Muscle of back (tissue), 11 donors: Measurements from ENCODE around the gene TMED7. TPM values are rescaled to one million over a fixed set of nuclear protein-coding genes. Genes with fewer than 3 reads are reported as not detected.

Experiments
- DNase-seq, 3 donors: peaks; one replicate each; pipeline versions ENCODE4 v3.0.0 to v3.0.0-alpha.2; 2013
- polyA plus RNA-seq, 10 donors: library from polyadenylated mRNA; unstranded; fragments of 120-200 nt; gene quantifications; one replicate each; pipeline ENCODE4 v1.2.1, GENCODE V29; 2013; ENCODE audit not compliant: insufficient read length in 10 of 10

Gene TMED7
- polyA plus RNA-seq, 10 donors: 59.8 to 82.6 (median 70.4) TPM

GRCh38 chr5:115634343-115635132 is 8.7 kb upstream of the TMED7 start:
- peak; percentile 83 to 93 (median 89) for DNase-seq

DNA sequence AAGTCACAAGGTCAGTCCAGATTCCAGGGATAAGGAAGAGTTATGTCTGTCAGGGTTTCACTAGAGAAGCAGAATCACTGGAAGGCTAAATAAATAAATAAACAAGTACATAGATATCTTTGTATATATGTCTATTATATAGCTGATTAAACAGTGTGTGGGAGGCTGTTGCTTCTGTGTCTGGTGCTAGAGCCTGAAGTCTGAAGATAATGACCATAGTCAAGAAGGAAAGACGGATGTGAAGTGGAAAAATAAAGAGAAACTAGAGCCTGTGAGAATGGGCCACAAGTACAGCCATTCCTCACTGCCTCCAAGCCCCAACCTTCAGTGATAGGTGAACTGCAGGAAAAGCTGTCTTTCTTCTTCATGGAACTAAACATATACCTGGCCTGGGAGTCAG is 4.1 kb upstream of the TMED7 start:
- no peak for DNase-seq

DNA sequence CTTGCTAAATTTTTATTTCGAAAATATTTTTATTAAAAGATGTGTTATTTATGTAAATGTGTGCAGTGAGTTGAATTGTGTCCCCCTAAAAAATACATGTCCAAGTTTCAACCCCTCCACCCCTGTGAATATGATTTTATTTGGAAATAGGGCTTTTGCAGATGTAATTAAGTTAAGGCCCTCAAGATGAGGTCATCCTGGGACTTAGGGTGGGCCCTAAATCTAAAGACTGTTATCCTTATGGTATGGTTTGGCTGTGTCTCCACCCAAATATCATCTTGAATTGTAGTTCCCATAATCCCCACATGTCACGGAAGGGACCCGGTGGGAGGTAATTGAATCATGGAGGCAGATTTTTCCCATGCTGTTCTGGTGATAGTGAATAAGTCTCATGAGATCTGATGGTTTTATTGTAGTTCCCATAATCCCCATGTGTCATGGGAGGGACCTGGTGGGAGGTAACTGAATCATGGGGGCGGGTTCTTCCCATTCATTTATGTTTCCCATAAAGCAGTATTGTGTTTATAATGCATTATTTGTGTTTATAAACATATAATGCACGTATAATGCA is 1.5 kb upstream of the TMED7 start:
- no peak for DNase-seq

GRCh38 chr5:115626445-115626823 is 598 bp upstream of the TMED7 start:
- no peak for DNase-seq

DNA sequence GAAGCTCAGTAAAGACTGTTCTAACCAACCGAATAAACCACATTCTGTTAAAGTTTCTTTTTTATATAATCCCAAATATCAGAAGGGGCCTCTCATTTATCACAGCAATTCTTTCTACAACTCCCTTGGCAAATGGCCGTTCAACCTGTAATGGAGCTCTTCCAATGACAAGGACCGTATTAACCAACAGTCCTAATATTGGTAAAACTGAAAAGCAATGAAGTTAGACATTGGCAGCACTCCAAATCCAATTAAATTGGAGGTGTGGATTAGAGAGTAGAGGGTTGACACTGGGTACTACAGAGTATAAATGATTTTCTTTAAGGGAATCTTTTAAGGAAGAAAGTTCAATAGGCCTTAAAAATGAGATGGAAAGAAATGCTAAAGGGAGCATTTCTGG is 842 bp downstream of the TMED7 start:
- peak in 1 of 3 donors; percentile 29 for DNase-seq

GRCh38 chr5:115623658-115624057 is 2.2 kb downstream of the TMED7 start:
- no peak for DNase-seq

DNA sequence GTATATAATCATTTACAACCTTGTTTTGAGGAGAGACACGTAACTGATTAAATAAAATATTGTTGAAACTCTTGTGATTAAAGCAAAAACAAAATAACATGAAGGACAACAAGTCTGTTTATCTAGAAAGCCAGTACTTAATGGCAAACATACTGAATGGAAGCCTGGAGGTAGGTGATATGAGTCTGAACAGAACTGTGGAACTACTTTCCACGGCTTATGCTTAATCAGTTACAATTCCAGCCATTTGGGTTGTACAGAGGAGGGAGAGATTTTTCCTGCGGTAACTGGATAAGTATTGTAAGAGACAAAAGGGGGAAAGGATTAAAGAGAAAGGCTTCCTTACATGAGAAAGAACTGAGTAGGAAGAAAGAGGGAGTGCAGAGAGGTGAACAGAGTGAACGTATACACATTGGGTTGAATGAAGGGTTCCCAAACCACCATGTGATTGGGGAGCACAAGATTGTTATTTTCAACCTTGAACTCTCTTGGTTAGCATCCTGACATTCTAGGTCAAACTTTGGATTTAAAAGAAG is 4.4 kb downstream of the TMED7 start:
- DNase-seq: no peak

DNA sequence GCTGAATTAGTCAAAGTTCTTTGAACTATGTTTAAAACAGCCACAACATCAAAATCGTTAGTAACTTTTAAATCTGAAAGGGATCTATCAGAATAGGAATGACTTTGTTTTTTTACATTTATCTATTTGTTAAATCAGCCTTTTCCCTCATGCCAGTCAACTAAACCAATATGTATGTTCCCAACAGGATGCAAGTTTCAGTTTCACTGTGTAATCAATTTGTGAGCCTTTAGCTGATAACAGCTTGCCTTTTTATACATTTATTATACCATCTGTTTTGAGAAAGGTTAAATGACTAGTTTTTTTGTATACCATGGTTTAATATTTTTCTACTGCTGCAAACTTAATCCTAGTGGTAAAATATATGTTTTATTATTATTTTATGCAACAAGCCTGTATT is 8.9 kb downstream of the TMED7 start:
- DNase-seq: no peak

DNA sequence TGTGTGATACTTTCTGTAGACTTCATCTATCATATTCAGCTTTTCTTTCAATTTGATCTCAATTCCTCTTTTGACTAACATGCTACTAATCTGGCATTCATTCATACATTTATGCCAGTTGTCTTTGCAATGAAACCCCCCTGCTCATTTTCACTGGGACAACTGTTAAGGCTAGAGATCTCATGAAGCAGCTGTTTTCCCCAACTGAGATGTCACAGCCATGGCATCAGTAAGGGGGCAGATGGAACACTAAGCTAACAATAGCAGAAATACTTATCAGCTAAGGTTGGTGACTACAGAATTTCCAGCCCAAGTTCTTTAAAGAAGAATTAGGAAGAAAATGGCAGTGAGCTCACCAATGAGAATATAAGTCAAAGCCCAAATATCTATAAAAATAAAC is 9.4 kb downstream of the TMED7 start:
- DNase-seq: peak in 1 of 3 donors; percentile 24

DNA sequence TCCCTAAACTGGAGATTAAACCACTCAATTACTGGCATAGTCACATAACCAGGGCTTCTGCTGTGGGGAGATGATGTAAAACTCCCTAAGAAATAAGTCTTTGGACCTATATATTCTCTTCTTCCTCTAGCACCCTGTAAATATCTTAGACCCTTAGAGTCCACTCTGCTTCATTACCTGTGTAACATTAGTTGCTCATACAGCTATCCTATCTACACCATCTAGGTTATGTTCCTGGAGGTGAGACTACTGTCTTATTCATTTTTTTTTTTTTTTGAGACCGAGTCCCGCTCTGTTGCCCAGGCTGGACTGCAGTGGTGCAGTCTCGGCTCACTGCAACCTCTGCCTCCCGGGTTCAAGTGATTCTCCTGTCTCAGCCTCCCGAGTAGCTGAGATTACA is 14.0 kb downstream of the TMED7 start:
- no peak for DNase-seq

DNA sequence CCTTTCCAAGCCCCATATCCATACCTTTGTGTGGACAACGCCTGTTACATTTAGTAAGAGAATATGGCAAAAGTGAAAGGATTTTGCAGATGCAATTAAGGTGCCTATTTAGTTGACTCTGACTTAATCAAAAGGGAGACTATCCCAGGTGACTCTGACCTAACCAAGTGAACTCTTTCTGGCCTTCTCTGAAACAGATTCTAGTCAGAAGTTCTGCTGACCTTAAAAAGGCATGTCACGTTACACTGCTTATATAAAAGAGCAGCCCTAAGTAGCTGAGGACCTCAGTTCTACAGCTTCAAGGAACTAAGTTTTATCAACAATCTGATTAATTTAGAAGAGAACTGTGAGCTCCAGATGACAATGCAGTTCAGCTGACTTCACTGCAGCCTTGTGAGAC is 17.9 kb downstream of the TMED7 start:
- no peak for DNase-seq

GRCh38 chr5:115605436-115605835 is 20.4 kb downstream of the TMED7 start:
- no peak for DNase-seq

DNA sequence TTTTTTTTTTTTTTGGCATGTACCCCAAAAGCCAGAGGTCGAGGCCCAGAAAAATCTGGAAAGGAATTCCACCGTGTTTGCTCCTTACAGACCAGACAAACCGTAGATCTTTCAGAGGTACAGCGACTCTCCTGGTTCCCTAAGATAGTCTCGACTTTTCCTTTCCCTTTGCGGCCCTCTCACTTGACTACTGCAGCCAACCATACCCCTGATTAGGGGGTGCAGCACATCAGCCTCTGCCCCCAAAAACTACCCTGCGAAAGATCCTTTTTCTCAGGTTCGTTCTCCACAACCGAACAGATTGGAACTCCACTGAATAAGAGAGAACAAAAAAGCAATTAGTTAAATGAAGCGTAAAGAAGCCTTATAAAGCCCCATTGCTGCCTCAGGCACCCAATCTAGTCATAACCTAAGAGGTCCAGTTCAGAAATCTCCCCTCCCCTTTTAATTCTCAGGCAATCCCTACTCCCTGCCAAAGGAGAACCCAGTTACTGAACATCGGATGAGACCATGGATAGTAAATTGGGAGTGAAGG is 23.2 kb downstream of the TMED7 start:
- DNase-seq: no peak

DNA sequence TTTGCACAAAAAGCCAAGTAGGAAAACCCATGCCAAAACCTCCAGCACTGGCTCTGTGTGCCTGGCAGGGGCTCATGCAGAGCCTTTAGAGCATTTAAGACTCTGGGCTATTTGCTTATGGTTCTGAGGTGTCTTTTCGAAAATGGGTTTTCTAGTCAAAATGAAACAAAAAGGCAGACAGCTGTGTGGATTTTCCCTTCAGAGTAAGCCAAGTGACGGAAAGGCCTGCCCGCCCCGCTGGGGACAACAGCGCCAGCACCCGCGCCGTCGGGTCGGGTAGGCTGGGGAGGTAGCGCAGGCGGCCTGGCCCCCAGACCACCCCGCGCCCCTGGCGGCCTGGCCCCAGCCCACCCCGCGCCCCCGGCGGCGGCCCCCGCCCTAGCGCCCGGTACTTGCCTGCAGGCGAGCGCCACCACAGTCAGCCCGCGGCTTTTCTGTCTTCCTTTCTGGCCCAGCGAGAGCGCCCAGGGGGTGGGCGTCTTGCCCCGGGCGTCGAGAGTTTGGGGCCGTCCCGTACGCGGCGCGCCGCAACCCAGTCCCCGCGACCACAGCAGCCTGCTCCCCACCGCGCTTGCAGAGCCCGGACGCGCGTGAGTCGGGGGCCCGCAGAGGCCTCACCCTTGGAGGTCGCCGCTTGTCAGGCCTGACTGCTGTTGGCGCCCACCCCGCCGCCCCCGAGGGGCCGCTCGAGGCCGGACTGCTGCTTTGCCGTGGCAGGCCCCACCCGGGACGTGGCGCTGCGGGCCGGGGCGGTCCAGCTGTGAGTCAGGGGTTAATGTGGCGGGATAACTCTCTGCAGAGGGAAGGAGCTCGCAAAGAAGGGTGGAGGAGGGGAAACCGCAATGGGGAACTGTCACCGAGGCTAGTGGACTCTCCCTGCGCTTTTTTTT is 23.9 kb downstream of the TMED7 start, which contains the start of gene TICAM2:
Gene TICAM2 (minus strand): TSS at position 779 of the 890 bp plus-strand sequence. CDS start 21,223 bp downstream, outside the sequence.
- peak; percentile 66 to 88 (median 67) for DNase-seq

DNA sequence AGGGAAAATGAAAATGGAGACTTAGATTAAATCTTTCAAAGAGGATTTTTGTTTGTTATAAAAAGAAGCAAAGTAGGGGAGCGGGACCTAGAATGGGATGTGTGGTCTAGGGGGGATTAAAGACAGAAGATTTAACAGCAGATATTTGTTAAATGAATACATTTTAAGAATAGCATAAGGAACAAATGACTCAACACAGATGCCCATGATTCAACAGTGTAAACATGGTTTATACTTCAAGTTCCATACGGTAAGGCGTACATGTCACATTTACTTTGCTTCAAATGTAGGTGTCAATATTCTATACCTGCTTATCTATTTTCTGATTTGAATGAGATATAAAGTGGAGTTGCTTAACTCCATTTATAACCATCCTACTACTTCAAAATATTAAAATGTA is 25.1 kb downstream of the TMED7 start:
- no peak for DNase-seq

DNA sequence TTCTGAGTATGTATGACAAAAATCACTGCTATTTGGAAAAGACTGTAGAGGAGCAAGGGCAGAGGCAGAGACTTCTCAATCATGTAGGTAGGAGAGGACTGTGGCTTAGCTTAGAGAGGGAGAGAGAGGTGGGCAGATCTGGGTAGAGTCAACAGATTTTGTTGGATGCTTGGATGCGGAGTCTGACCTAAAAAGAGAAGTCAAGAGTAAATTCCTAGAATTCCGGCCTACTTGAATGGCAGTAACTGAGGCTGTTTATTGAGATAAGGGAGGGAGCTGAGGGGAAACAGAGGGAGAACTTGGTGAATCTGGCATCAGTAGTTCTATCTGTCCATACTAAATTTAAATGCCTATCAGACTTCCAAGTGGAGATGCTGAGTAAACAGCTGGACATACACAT is 25.9 kb downstream of the TMED7 start:
- DNase-seq: no peak

DNA sequence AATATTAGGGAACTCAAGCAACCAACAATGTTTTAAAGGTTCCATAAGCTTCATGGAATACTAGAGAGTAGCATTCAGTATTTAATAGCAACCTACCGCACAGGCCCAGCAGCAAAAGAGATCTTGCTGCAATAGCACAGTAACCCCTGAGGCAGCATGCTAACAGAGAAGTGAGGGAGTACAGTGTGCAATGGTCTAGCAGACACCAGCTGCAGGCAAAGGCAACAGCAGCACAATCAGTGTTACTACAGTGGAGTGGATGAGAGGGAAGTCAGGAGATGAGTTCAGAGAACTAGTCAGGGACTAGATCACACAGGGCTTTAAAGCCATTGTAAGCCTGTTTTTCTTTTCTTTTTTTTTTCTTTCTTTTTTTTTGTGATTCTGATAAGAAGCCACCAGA is 26.3 kb downstream of the TMED7 start:
- peak in 2 of 3 donors; percentile 23 to 45 for DNase-seq

GRCh38 chr5:115594128-115595047 is 31.4 kb downstream of the TMED7 start:
- DNase-seq: peak in 1 of 3 donors; percentile 13

GRCh38 chr5:115589043-115589442 is 36.8 kb downstream of the TMED7 start:
- DNase-seq: no peak

- no peak for DNase-seq
These were observed 37.2 kb downstream of the TMED7 start for GRCh38 chr5:115588640-115589039.
